ENCODE data around the gene RHBDF2. TPM values are rescaled to one million over a fixed set of nuclear protein-coding genes. Genes with fewer than 3 reads are reported as not detected.

Gene RHBDF2
- total RNA-seq, 1 experiment from 2014 or later: 5.1 TPM

DNA sequence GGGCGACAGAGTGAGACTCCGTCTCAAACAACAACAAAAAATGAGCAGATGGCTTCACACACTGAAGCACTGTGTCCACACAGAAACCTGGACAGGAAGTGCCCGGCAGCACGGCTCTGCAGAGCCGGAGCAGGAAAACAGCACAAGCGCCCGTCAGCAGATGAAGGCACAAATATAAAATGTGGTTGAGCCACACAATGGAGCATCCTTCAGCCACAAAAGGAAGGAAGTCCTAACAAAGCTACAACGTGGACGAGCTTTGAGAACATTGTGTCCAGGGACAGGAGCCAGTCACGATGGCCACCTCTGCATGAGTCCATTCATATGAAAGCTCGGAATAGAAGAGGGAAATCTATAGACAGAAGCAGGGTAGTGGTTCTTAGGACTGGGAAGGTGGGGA is 15.7 kb downstream of the RHBDF2 start:
- H3K36me3 ChIP-seq (ENCODE audit: insufficient read depth, low read length): no peaks in the 10 kb centered on the region
- no peaks in the 10 kb centered on the region for H4K20me1 ChIP-seq (ENCODE audit: insufficient read depth, low read depth, low read length)
- DNase-seq: no peak
- H3K9me2 ChIP-seq (replicated peaks; ENCODE audit: insufficient read depth, low read length): no peaks in the 10 kb centered on the region
- H3K4me2 ChIP-seq (ENCODE audit: low read depth, low read length, poor library complexity, severe bottlenecking): no peak overlapping the region
- no peak overlapping the region for H2AFZ ChIP-seq (ENCODE audit: low read length)
- no peaks in the 10 kb centered on the region for H3K79me2 ChIP-seq (ENCODE audit: low read length)
- no peak overlapping the region for H3K27ac ChIP-seq (ENCODE audit: low read length)
- no peak overlapping the region for H3K9ac ChIP-seq (ENCODE audit: low read length)
- H3K27me3 ChIP-seq (ENCODE audit: low read length): no peaks in the 10 kb centered on the region
- H3K4me3 ChIP-seq (ENCODE audit: low read length): no peak overlapping the region
- H3K4me1 ChIP-seq (ENCODE audit: low read length): peaks cover 25% of the 10 kb centered on the region
- no peaks in the 10 kb centered on the region for H3K9me3 ChIP-seq (ENCODE audit: low read length)

DNA sequence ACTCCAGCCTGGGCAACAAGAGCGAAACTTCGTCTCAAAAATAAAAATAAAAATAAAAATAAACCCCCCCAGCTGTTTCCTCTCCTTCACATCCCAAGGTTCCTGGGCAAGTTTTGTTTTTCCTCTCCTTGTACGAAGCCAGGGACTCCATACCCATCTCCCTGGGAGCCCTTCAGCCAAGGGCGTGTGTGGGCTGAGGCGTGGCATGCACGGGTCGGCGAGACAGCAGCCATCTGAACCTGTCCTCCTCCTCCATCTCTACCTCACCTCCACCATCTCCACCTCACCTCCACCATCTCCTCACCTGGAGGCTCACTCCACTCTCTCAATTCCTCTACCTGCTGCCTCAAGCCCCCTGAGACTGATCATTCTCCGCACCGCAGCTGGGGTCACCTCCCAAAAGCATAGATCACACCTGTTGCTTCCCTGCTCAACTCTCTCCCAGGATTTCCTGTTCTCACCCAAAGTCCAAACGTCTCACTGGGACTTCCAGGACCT is 16.9 kb downstream of the RHBDF2 start:
- no peak for DNase-seq
- no peaks in the 10 kb centered on the region for H3K27me3 ChIP-seq (ENCODE audit: low read length)
- no peak overlapping the region for H3K4me3 ChIP-seq (ENCODE audit: low read length)
- no peak overlapping the region for H3K9ac ChIP-seq (ENCODE audit: low read length)
- H3K4me2 ChIP-seq (ENCODE audit: low read depth, low read length, poor library complexity, severe bottlenecking): no peak overlapping the region
- no peaks in the 10 kb centered on the region for H4K20me1 ChIP-seq (ENCODE audit: insufficient read depth, low read depth, low read length)
- no peaks in the 10 kb centered on the region for H3K36me3 ChIP-seq (ENCODE audit: insufficient read depth, low read length)
- H3K79me2 ChIP-seq (ENCODE audit: low read length): no peaks in the 10 kb centered on the region
- H3K9me2 ChIP-seq (replicated peaks; ENCODE audit: insufficient read depth, low read length): no peaks in the 10 kb centered on the region
- H3K9me3 ChIP-seq (ENCODE audit: low read length): no peaks in the 10 kb centered on the region
- no peak overlapping the region for H2AFZ ChIP-seq (ENCODE audit: low read length)
- peaks cover 35% of the 10 kb centered on the region for H3K4me1 ChIP-seq (ENCODE audit: low read length)
- H3K27ac ChIP-seq (ENCODE audit: low read length): no peak overlapping the region

DNA sequence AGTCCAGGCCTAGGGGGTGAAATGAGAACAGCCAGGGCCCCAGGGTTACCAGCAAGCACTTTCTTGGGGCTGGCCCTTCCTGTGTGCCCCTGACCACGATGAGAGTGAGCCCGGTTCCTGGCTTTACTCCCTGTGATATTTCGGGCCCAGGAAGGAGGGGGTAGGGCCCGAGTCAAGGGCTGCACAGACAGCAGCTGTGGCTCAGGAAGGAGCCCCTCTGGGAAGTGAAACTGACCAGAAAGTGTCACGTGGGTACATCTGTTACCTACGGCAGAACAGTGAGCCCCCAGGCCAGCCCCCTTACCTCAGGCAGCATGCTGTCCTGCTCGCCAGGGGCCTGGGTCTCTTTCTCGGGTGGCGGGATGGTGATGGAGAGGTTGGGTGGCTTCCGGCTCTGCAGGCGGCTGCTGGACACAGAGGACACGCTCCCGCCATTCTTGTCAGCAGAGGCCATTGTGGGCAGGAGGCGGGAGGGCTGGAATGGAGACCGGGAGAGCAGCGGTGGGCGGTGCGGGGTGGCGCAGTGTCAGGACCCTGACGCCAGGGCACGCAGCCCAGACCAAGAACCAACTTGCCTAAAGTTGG is 20.1 kb downstream of the RHBDF2 start:
- peak overlapping the region; percentile 69 for H3K4me2 ChIP-seq (ENCODE audit: low read depth, low read length, poor library complexity, severe bottlenecking)
- no peaks in the 10 kb centered on the region for H3K9me2 ChIP-seq (replicated peaks; ENCODE audit: insufficient read depth, low read length)
- H3K27ac ChIP-seq (ENCODE audit: low read length): peak overlapping the region; percentile 66
- H2AFZ ChIP-seq (ENCODE audit: low read length): peak overlapping the region; percentile 79; the same call in 1 of the 2 replicates
- peaks cover 36% of the 10 kb centered on the region for H3K4me1 ChIP-seq (ENCODE audit: low read length)
- H3K9me3 ChIP-seq (ENCODE audit: low read length): no peaks in the 10 kb centered on the region
- H3K27me3 ChIP-seq (ENCODE audit: low read length): no peaks in the 10 kb centered on the region
- H3K79me2 ChIP-seq (ENCODE audit: low read length): no peaks in the 10 kb centered on the region
- H4K20me1 ChIP-seq (ENCODE audit: insufficient read depth, low read depth, low read length): no peaks in the 10 kb centered on the region
- H3K9ac ChIP-seq (ENCODE audit: low read length): peak overlapping the region; percentile 60
- H3K36me3 ChIP-seq (ENCODE audit: insufficient read depth, low read length): no peaks in the 10 kb centered on the region
- H3K4me3 ChIP-seq (ENCODE audit: low read length): peak overlapping the region; percentile 52
- peak; percentile 85 for DNase-seq

DNA sequence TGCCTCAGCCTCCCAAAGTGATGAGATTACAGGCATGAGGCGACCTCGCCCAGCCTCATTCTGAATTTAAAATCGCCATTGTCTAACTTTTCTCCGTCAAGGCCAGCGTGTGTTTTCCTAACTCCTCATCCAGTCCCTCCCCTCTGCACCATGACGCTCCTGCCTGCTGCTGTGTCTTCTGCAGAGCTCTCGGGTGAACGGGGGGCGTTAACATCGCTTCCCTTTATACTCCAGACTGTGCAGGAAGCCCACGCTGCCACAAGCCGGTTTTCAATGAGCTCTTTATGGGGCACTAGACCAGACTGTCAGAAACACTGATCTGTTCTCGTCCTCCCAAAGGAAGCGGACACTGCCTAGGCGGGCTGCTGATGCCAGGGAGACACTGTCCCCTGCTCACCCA is 20.6 kb downstream of the RHBDF2 start:
- H3K27me3 ChIP-seq (ENCODE audit: low read length): no peaks in the 10 kb centered on the region
- peak overlapping the region; percentile 66 for H3K27ac ChIP-seq (ENCODE audit: low read length)
- H3K4me2 ChIP-seq (ENCODE audit: low read depth, low read length, poor library complexity, severe bottlenecking): peak overlapping the region; percentile 69
- H3K9ac ChIP-seq (ENCODE audit: low read length): peak overlapping the region; percentile 60
- H3K4me1 ChIP-seq (ENCODE audit: low read length): peaks cover 36% of the 10 kb centered on the region
- no peaks in the 10 kb centered on the region for H3K9me3 ChIP-seq (ENCODE audit: low read length)
- peak overlapping the region; percentile 52 for H3K4me3 ChIP-seq (ENCODE audit: low read length)
- no peaks in the 10 kb centered on the region for H3K79me2 ChIP-seq (ENCODE audit: low read length)
- H4K20me1 ChIP-seq (ENCODE audit: insufficient read depth, low read depth, low read length): no peaks in the 10 kb centered on the region
- peak; percentile 69 for DNase-seq
- no peaks in the 10 kb centered on the region for H3K36me3 ChIP-seq (ENCODE audit: insufficient read depth, low read length)
- H3K9me2 ChIP-seq (replicated peaks; ENCODE audit: insufficient read depth, low read length): no peaks in the 10 kb centered on the region
- peak overlapping the region; percentile 79; the same call in 1 of the 2 replicates for H2AFZ ChIP-seq (ENCODE audit: low read length)

DNA sequence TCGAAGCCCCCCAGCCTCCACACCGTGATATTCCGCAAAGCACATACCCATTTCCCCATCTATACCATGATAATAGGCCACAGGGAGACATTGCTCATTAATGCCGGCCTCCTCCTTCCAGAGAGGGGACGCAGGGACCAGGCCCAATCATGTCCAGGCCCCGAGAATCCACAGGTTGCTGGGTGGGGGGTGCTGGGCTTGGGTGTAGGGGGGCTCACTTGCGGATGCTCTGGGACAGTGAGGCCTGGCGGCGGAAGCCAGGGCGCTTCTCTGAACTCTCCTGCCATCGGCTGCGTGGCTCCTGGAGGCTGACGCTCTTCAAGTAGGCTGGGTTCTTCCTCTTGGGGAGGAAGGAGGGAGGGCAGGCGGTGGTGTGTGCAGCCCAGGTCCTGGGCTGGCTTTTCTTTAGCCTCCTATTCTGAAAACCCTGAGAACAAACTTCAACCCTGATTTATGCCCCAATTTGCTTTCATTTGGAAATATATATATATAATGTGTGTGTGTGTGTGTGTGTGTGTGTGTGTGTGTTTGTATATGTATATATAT is 21.6 kb downstream of the RHBDF2 start:
- DNase-seq: peak; percentile 77
- H3K9me3 ChIP-seq (ENCODE audit: low read length): no peaks in the 10 kb centered on the region
- no peaks in the 10 kb centered on the region for H4K20me1 ChIP-seq (ENCODE audit: insufficient read depth, low read depth, low read length)
- no peaks in the 10 kb centered on the region for H3K79me2 ChIP-seq (ENCODE audit: low read length)
- peak overlapping the region; percentile 45 for H3K9ac ChIP-seq (ENCODE audit: low read length)
- peaks cover 36% of the 10 kb centered on the region for H3K4me1 ChIP-seq (ENCODE audit: low read length)
- no peaks in the 10 kb centered on the region for H3K36me3 ChIP-seq (ENCODE audit: insufficient read depth, low read length)
- no peak overlapping the region for H3K27ac ChIP-seq (ENCODE audit: low read length)
- no peak overlapping the region for H3K4me3 ChIP-seq (ENCODE audit: low read length)
- H3K27me3 ChIP-seq (ENCODE audit: low read length): no peaks in the 10 kb centered on the region
- H3K9me2 ChIP-seq (replicated peaks; ENCODE audit: insufficient read depth, low read length): no peaks in the 10 kb centered on the region
- peak overlapping the region; percentile 34 for H3K4me2 ChIP-seq (ENCODE audit: low read depth, low read length, poor library complexity, severe bottlenecking)
- no peak overlapping the region for H2AFZ ChIP-seq (ENCODE audit: low read length)

DNA sequence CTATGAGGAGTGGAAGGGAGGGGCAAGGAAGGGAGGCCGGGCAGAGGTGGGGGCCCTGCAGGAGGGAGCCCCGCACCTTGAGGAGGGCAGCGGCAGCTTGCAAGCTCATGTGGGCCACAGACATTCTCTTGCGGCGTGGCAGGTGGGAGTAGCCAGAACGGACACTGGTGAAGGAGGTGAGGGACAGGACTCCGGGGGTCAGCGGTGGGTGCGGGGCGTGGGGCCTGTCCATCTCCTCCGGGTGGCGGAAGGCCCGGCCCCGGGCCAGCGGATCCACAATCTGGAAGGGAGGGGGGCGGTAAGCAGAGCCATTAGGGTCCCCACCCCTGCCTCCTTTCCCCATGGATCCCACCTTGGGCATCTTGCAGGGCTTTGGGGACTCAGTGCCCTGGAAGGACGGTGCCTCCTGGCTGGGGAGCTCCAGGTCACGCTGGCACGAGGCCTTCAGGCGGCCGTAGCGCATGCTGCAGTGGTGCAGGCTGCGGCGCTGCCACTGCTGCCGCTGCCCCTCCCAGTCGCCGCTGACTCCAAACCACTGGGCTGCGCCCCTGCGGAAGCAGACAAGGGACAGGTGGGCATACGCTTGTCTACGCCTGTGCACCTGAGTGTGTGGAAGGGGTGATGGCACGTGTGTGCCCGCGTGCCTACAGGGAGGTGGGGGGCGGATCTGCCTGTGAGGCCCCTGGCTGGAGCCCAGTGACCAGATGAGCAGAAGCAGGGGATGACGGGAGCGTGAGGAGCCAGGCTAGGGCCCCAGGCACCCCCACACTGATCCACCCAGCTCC is 22.3 kb downstream of the RHBDF2 start:
- no peaks in the 10 kb centered on the region for H3K79me2 ChIP-seq (ENCODE audit: low read length)
- H3K4me1 ChIP-seq (ENCODE audit: low read length): peaks cover 36% of the 10 kb centered on the region
- no peaks in the 10 kb centered on the region for H3K9me2 ChIP-seq (replicated peaks; ENCODE audit: insufficient read depth, low read length)
- H3K9me3 ChIP-seq (ENCODE audit: low read length): no peaks in the 10 kb centered on the region
- peak overlapping the region; percentile 45 for H3K9ac ChIP-seq (ENCODE audit: low read length)
- H3K27me3 ChIP-seq (ENCODE audit: low read length): no peaks in the 10 kb centered on the region
- H4K20me1 ChIP-seq (ENCODE audit: insufficient read depth, low read depth, low read length): no peaks in the 10 kb centered on the region
- H3K4me3 ChIP-seq (ENCODE audit: low read length): no peak overlapping the region
- no peak overlapping the region for H3K27ac ChIP-seq (ENCODE audit: low read length)
- H3K4me2 ChIP-seq (ENCODE audit: low read depth, low read length, poor library complexity, severe bottlenecking): peak overlapping the region; percentile 34
- no peak overlapping the region for H2AFZ ChIP-seq (ENCODE audit: low read length)
- no peak for DNase-seq
- no peaks in the 10 kb centered on the region for H3K36me3 ChIP-seq (ENCODE audit: insufficient read depth, low read length)

DNA sequence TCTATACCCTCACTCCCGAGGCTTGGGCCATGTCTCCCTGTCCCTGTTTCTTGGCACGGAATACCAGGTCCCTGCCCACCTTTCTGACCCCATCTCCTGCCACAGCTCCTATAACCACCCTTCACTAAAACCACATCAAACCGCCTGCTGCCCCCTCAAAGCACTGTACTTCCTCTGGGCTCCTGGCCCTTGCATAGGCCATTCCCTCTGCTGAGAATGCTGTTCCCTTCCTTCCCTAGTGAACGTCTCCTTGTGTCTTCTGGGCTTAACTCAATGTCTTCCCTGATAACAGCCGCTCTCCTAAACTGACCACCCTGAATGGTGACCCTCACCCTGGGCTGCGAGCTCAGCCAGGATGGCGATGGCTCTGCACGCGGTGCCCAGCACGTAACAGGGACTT is 23.1 kb downstream of the RHBDF2 start:
- no peaks in the 10 kb centered on the region for H4K20me1 ChIP-seq (ENCODE audit: insufficient read depth, low read depth, low read length)
- no peak overlapping the region for H3K4me2 ChIP-seq (ENCODE audit: low read depth, low read length, poor library complexity, severe bottlenecking)
- no peaks in the 10 kb centered on the region for H3K9me3 ChIP-seq (ENCODE audit: low read length)
- no peaks in the 10 kb centered on the region for H3K27me3 ChIP-seq (ENCODE audit: low read length)
- H3K36me3 ChIP-seq (ENCODE audit: insufficient read depth, low read length): no peaks in the 10 kb centered on the region
- H3K9me2 ChIP-seq (replicated peaks; ENCODE audit: insufficient read depth, low read length): no peaks in the 10 kb centered on the region
- H3K9ac ChIP-seq (ENCODE audit: low read length): no peak overlapping the region
- H3K27ac ChIP-seq (ENCODE audit: low read length): no peak overlapping the region
- H3K79me2 ChIP-seq (ENCODE audit: low read length): no peaks in the 10 kb centered on the region
- H3K4me1 ChIP-seq (ENCODE audit: low read length): peaks cover 36% of the 10 kb centered on the region
- H2AFZ ChIP-seq (ENCODE audit: low read length): no peak overlapping the region
- H3K4me3 ChIP-seq (ENCODE audit: low read length): no peak overlapping the region
- no peak for DNase-seq

DNA sequence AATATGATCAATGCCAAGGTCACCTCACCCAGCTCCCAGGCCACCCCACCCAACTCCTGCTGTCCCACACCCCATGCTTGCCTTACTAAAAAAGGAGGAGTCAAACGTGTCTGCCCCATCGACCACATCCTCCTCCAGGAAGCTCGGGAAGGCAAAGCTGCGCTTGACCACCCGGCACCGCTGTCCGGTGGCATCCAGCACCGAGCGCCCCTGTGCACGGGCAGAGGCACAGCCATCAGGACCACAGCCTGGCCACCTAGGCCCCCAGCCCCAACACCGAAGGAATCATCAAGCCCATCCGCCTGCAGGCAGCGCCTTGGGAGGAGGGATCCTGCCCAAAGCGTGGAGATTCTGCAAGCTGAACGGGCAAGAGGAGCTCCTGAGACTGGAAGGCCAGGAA is 23.6 kb downstream of the RHBDF2 start:
- no peak overlapping the region for H3K27ac ChIP-seq (ENCODE audit: low read length)
- H3K9me3 ChIP-seq (ENCODE audit: low read length): no peaks in the 10 kb centered on the region

More for the DNA sequence above, 23.6 kb downstream of the RHBDF2 start:
- Histone ChIP-seq H3K36me3 (ENCODE audit: insufficient read depth, low read length) (no peaks in the 10 kb centered on the region), H3K4me3 (ENCODE audit: low read length) (no peak overlapping the region), H4K20me1 (ENCODE audit: insufficient read depth, low read depth, low read length) (no peaks in the 10 kb centered on the region), H3K27me3 (ENCODE audit: low read length) (no peaks in the 10 kb centered on the region), H3K79me2 (ENCODE audit: low read length) (no peaks in the 10 kb centered on the region), H3K9me2 (replicated peaks; ENCODE audit: insufficient read depth, low read length) (no peaks in the 10 kb centered on the region), H3K4me1 (ENCODE audit: low read length) (peaks cover 30% of the 10 kb centered on the region), H2AFZ (ENCODE audit: low read length) (no peak overlapping the region), H3K9ac (ENCODE audit: low read length) (no peak overlapping the region), H3K4me2 (ENCODE audit: low read depth, low read length, poor library complexity, severe bottlenecking) (no peak overlapping the region)
- DNase-seq: no peak
